Measurements from ENCODE around the gene CC2D1A.

- TF ChIP-seq EZH2phosphoT487 (IDR thresholded peaks at IDR 0.05; ENCODE audit: borderline replicate concordance, low read length) (no peak), CTCF (IDR thresholded peaks at IDR 0.05; ENCODE audit: low read depth, low read length, poor library complexity, severe bottlenecking) (peak; percentile 99)
Measured at GRCh38 chr19:13880059-13881043, 25.6 kb upstream of the CC2D1A start.

Measured in DOHH2 (cell line).